Liver (tissue), 9 donors: Measurements from ENCODE around the gene EFCAB12. TPM values are rescaled to one million over a fixed set of nuclear protein-coding genes. Genes with fewer than 3 reads are reported as not detected.

Experiments used
- DNase-seq: peaks from one replicate; pipeline ENCODE4 v3.0.0-alpha.2; 2017; ENCODE audit warnings: low spot score
- H3K27ac ChIP-seq, 2 donors: one replicate each; pipeline ENCODE4 v1.7.0; 2013; ENCODE audit warnings: inconsistent platforms in 2 of 2, low read length in 2 of 2, control low read depth in 1 of 2, low read depth in 1 of 2, mild to moderate bottlenecking in 1 of 2
- H3K27me3 ChIP-seq, 4 donors: one replicate each; pipeline versions ENCODE4 v1.6.1 to v1.7.0; 2013; ENCODE audit warnings: low read length in 3 of 4, inconsistent platforms in 1 of 4, mild to moderate bottlenecking in 1 of 4, moderate library complexity in 1 of 4; ENCODE audit not compliant: control insufficient read depth in 4 of 4, insufficient read depth in 4 of 4
- H3K36me3 ChIP-seq, 4 donors: one replicate each; pipeline versions ENCODE4 v1.6.1 to v1.7.0; 2013; ENCODE audit warnings: low read length in 3 of 4, mild to moderate bottlenecking in 3 of 4, low read depth in 1 of 4, moderate library complexity in 1 of 4; ENCODE audit not compliant: control insufficient read depth in 4 of 4, insufficient read depth in 3 of 4
- H3K4me1 ChIP-seq, 4 donors: one replicate each; pipeline versions ENCODE4 v1.6.1 to v1.7.0; 2013; ENCODE audit warnings: low read length in 3 of 4, mild to moderate bottlenecking in 3 of 4, moderate library complexity in 1 of 4; ENCODE audit not compliant: control insufficient read depth in 4 of 4, insufficient read depth in 4 of 4
- H3K4me3 ChIP-seq, 3 donors: one replicate each; pipeline versions ENCODE4 v1.6.1 to v1.7.0; 2013; ENCODE audit warnings: low read length in 3 of 3, control low read depth in 1 of 3, low read depth in 1 of 3, mild to moderate bottlenecking in 1 of 3
- H3K9ac ChIP-seq, 2 donors: one replicate each; pipeline ENCODE4 v1.7.0; 2013; ENCODE audit warnings: low read length in 2 of 2, mild to moderate bottlenecking in 2 of 2, moderate library complexity in 2 of 2, control low read depth in 1 of 2, low read depth in 1 of 2
- H3K9me3 ChIP-seq, 4 donors: one replicate each; pipeline versions ENCODE4 v1.6.1 to v1.7.0; 2013; ENCODE audit warnings: low read length in 3 of 4; ENCODE audit not compliant: control insufficient read depth in 4 of 4
- ATF3 ChIP-seq: IDR thresholded peaks from 2 replicates; pipeline ENCODE4 v1.6.1; 2016; ENCODE audit warnings: antibody characterized with exemption
- CTCF ChIP-seq: fragments of 150-350 bp; IDR thresholded peaks from 2 replicates; pipeline ENCODE4 v1.5.1; 2017; ENCODE audit warnings: improper control_type of control experiment, low read depth, low read length; ENCODE audit not compliant: missing input control
- EGR1 ChIP-seq, 2 donors: IDR thresholded peaks; 2 replicates each; pipeline ENCODE4 v1.6.1; 2016 to 2018; ENCODE audit warnings: antibody characterized with exemption in 2 of 2, low read depth in 2 of 2
- FOXA2 ChIP-seq: IDR thresholded peaks from 2 replicates; pipeline ENCODE4 v1.6.1; 2016; ENCODE audit warnings: antibody characterized with exemption
- GABPA ChIP-seq, 2 donors: IDR thresholded peaks in 1 of 2; conservative IDR thresholded peaks in 1 of 2; 2 replicates each; pipeline ENCODE4 v1.6.1; 2016; ENCODE audit warnings: antibody characterized with exemption in 2 of 2, mild to moderate bottlenecking in 1 of 2, moderate library complexity in 1 of 2
- HNF4A ChIP-seq, 2 donors: conservative IDR thresholded peaks; 2 replicates each; pipeline ENCODE4 v1.6.1; 2016; ENCODE audit warnings: antibody characterized with exemption in 2 of 2, mild to moderate bottlenecking in 2 of 2
- HNF4G ChIP-seq: IDR thresholded peaks from 2 replicates; pipeline ENCODE4 v1.6.1; 2016; ENCODE audit warnings: antibody characterized with exemption
- JUND ChIP-seq, 2 donors: IDR thresholded peaks; 2 replicates each; pipeline ENCODE4 v1.6.1; 2016; ENCODE audit warnings: antibody characterized with exemption in 2 of 2
- MAX ChIP-seq: IDR thresholded peaks from 2 replicates; pipeline ENCODE4 v1.6.1; 2016; ENCODE audit warnings: antibody characterized with exemption
- NR2F2 ChIP-seq: IDR thresholded peaks from 2 replicates; pipeline ENCODE4 v1.6.1; 2016; ENCODE audit warnings: antibody characterized with exemption
- RAD21 ChIP-seq, 2 donors: IDR thresholded peaks; 2 replicates each; pipeline ENCODE4 v1.6.1; 2016; ENCODE audit warnings: antibody characterized with exemption in 2 of 2, mild to moderate bottlenecking in 2 of 2
- REST ChIP-seq: IDR thresholded peaks from 2 replicates; pipeline ENCODE4 v1.6.1; 2016; ENCODE audit warnings: antibody characterized with exemption, mild to moderate bottlenecking
- RXRA ChIP-seq, 2 donors: IDR thresholded peaks; 2 replicates each; pipeline ENCODE4 v1.6.1; 2017 to 2018; ENCODE audit warnings: antibody characterized with exemption in 2 of 2, mild to moderate bottlenecking in 1 of 2
- SP1 ChIP-seq: IDR thresholded peaks from 2 replicates; pipeline ENCODE4 v1.6.1; 2018; ENCODE audit warnings: antibody characterized with exemption, mild to moderate bottlenecking
- TAF1 ChIP-seq: conservative IDR thresholded peaks from 2 replicates; pipeline ENCODE4 v1.6.1; 2016; ENCODE audit warnings: antibody characterized with exemption, mild to moderate bottlenecking
- YY1 ChIP-seq: IDR thresholded peaks from 2 replicates; pipeline ENCODE4 v1.6.1; 2016; ENCODE audit warnings: antibody characterized with exemption, mild to moderate bottlenecking
- WGBS: extraction: QIAGEN DNeasy Blood & Tissue Kit; methylation state at CpG from one replicate; pipeline ENCODE4 v1.1.7; 2013; 5-methylcytosine and 5-hydroxymethylcytosine counted together
- polyA plus RNA-seq, 2 donors: library from polyadenylated mRNA; stranded (reverse) in 1 of 2; unstranded in 1 of 2; fragments of 200-250 nt in 1 of 2; fragments of >200 nt in 1 of 2; fragmentation: Nextera tagmentation in 1 of 2; extraction: Ambion mirVana in 1 of 2; gene quantifications; one replicate each; pipeline versions ENCODE4 v1.2.1 to v1.2.3, GENCODE V29; 2013 to 2015
- total RNA-seq, 2 donors: library from RNA; depleted of rRNA; stranded (reverse); fragments of >200 nt; gene quantifications; one replicate each; pipeline ENCODE4 v1.2.3, GENCODE V29; 2014
- donor health status: healthy.
- donor health status: healthy.
- donor health status: healthy.
- donor health status: healthy.
- donor health status: healthy.

Gene EFCAB12
- total and polyA plus RNA-seq, 4 donors = 0.37 to 2.4 (median 0.65) TPM

- Histone ChIP-seq H3K4me1 (peaks cover 5 to 27% (median 24%) of the 10 kb centered on the region in 4 donors), H3K9me3 (no peaks in the 10 kb centered on the region), H3K36me3 (peaks cover 0 to 4% (median 4%) of the 10 kb centered on the region in 4 donors), H3K27ac (no peak overlapping the region), H3K9ac (no peak overlapping the region), H3K27me3 (no peaks in the 10 kb centered on the region), H3K4me3 (no peak overlapping the region)
- TF ChIP-seq FOXA2 = peak; percentile 19
- TF ChIP-seq SP1 = peak; percentile 61
- TF ChIP-seq ATF3 = no peak
- no peak for TF ChIP-seq NR2F2
- TF ChIP-seq CTCF = no peak
- no peak for TF ChIP-seq HNF4G
- TF ChIP-seq REST = peak; percentile 3
- TF ChIP-seq RXRA (IDR thresholded peaks at IDR 0.05) = peak; percentile 81 to 82
- TF ChIP-seq RAD21 (IDR thresholded peaks at IDR 0.05) = peak in 1 of 2 donors; percentile 1
- no peak for TF ChIP-seq TAF1
- TF ChIP-seq GABPA (IDR thresholded peaks at IDR 0.05 in 1 of 2, conservative IDR thresholded peaks at IDR 0.05 in 1 of 2) = no peak
- TF ChIP-seq HNF4A (conservative IDR thresholded peaks at IDR 0.05) = peak; percentile 54 to 60
- peak; percentile 80 for TF ChIP-seq YY1
- DNase-seq = no peak
- 37% methylated on average over 4 of the region's 4 CpGs for WGBS
Measured at GRCh38 chr3:129473067-129473768, 44.8 kb upstream of the EFCAB12 start.

- WGBS = 98% methylated on average over 2 of the region's 2 CpGs
- H3K36me3 ChIP-seq = no peaks in the 10 kb centered on the region
Measured at GRCh38 chr3:129470861-129471260, 42.4 kb upstream of the EFCAB12 start.

More at GRCh38 chr3:129470861-129471260, 42.4 kb upstream of the EFCAB12 start:
- TF ChIP-seq MAX (no peak), CTCF (no peak), YY1 (no peak), FOXA2 (no peak), TAF1 (no peak), JUND (IDR thresholded peaks at IDR 0.05) (no peak), EGR1 (IDR thresholded peaks at IDR 0.05; ENCODE audit: low read depth in 2 of 2) (no peak), HNF4A (conservative IDR thresholded peaks at IDR 0.05) (no peak), SP1 (no peak), ATF3 (no peak)
- Histone ChIP-seq H3K27me3 (no peaks in the 10 kb centered on the region), H3K4me3 (no peak overlapping the region), H3K27ac (no peak overlapping the region), H3K4me1 (peaks cover 11 to 42% (median 31%) of the 10 kb centered on the region in 4 donors), H3K9ac (no peak overlapping the region), H3K9me3 (no peaks in the 10 kb centered on the region)
- DNase-seq = no peak
